A673 (cell line): ENCODE results near the gene C1GALT1C1L. TPM values are rescaled to one million over a fixed set of nuclear protein-coding genes. Genes with fewer than 3 reads are reported as not detected.
A peak's percentile ranks its signal among the peaks of the same experiment; 100 is the strongest.
"Not testable (repeated sequence)": the region's sequence is repeated elsewhere in the genome, so short reads cannot be mapped to it uniquely, and the experiment has no call there.

Source experiments
- BruUV-seq: library from RNA; stranded (reverse); fragments of 400-500 nt; replicated peaks from 2 replicates; lab custom pipeline; 2021; lab: Mats Ljungman, UMichigan
- CTCF ChIA-PET: fragments of 300-600 bp; sonication (Branson Sonifier 250); formaldehyde crosslinking; loops from one replicate; lab custom pipeline; 2022; ENCODE audit warnings: antibody characterized with exemption; lab: Charles Lee
- POLR2A ChIA-PET: fragments of 300-600 bp; sonication (Branson Sonifier 250); formaldehyde crosslinking; loops from one replicate; lab custom pipeline; 2022; ENCODE audit warnings: antibody characterized with exemption; ENCODE audit not compliant: low non-redundant PET; lab: Charles Lee
- DNase-seq: peaks from one replicate; pipeline ENCODE4 v3.0.0-alpha.2; 2015; ENCODE audit warnings: low spot score
- H3K27ac ChIP-seq: fragments of 200-600 bp; sonication (generic); 2 replicates; pipeline ENCODE4 v1.5.1; 2016; ENCODE audit warnings: mixed run types, low read depth, mild to moderate bottlenecking, mixed read lengths, antibody characterized with exemption, low read length; ENCODE audit not compliant: poor library complexity, severe bottlenecking
- H3K27me3 ChIP-seq: fragments of 200-600 bp; sonication (generic); replicated peaks from 2 replicates; pipeline ENCODE4 v1.6.1; 2017; ENCODE audit warnings: mixed run types, low read depth, mild to moderate bottlenecking, mixed read lengths, antibody characterized with exemption, low read length; ENCODE audit not compliant: insufficient read depth, poor library complexity
- H3K36me3 ChIP-seq: fragments of 200-600 bp; sonication (generic); 2 replicates; pipeline ENCODE4 v1.6.1; 2016; ENCODE audit warnings: mixed run types, mild to moderate bottlenecking, mixed read lengths, antibody characterized with exemption, low read length; ENCODE audit not compliant: insufficient read depth, poor library complexity, severe bottlenecking
- H3K4me1 ChIP-seq: fragments of 200-600 bp; sonication (generic); 2 replicates; pipeline ENCODE4 v1.6.1; 2017; ENCODE audit warnings: mixed run types, mild to moderate bottlenecking, mixed read lengths, antibody characterized with exemption, low read length; ENCODE audit not compliant: insufficient read depth, poor library complexity, severe bottlenecking
- H3K4me3 ChIP-seq: fragments of 200-600 bp; sonication (generic); 2 replicates; pipeline ENCODE4 v1.5.1; 2016; ENCODE audit warnings: low read depth, mixed run types, mild to moderate bottlenecking, mixed read lengths, low read length; ENCODE audit not compliant: poor library complexity, severe bottlenecking
- H3K9me3 ChIP-seq: fragments of 200-600 bp; sonication (generic); 2 replicates; pipeline ENCODE4 v1.6.1; 2016; ENCODE audit warnings: mixed run types, low read depth, mild to moderate bottlenecking, mixed read lengths, antibody characterized with exemption, low read length; ENCODE audit not compliant: poor library complexity, severe bottlenecking
- CTCF ChIP-seq: fragments of 300-800, 200-600 bp; sonication (generic); conservative IDR thresholded peaks from 2 replicates; pipeline ENCODE4 v1.5.1; 2017; ENCODE audit warnings: low read depth, mild to moderate bottlenecking, antibody characterized with exemption, low read length, moderate library complexity, mixed read lengths
- EZH2 ChIP-seq: fragments of 200-600 bp; sonication (generic); IDR thresholded peaks from 2 replicates; pipeline ENCODE4 v1.6.1; 2017; ENCODE audit warnings: borderline replicate concordance, low read depth, mild to moderate bottlenecking, mixed read lengths, antibody characterized with exemption, low read length; ENCODE audit not compliant: poor library complexity, severe bottlenecking
- intact Hi-C: fragments of 100-400 bp; cut with micrococcal nuclease; formaldehyde crosslinking; loops from one replicate; pipeline ENCODE4 v1.10.0; 2022; ENCODE audit not compliant: unreplicated experiment
- total RNA-seq: library from RNA; stranded (reverse); gene quantifications from 2 replicates; pipeline ENCODE4 v1.2.3, GENCODE V29; 2021

The C1GALT1C1L gene
- total RNA-seq, 1 experiment from 2014 or later: 0.41 TPM

DNA sequence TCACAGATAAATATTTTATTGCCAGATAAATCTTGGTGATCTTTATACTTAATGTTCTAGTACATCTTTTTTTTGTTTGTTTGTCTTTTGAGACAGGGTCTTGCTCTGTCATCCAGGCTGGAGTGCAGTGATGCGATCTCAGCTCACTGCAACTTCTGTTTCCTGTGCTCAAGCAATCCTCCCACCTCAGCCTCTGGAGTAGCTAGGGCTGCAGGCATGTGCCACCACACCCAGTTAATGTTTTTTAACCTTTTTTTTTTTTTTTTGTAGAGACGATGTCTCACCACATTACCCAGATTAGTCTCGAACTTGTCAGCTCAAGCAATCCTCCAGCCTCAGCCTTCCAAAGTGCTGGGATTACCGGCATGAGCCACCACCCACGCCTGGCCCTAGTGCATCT, 9.1 kb upstream of the C1GALT1C1L start:
- intact Hi-C loops: no loop called here
- POLR2A ChIA-PET: interaction anchor here (0.6 kb wide), 1 partner anchor 1074 kb away, joined by 15 read pairs; no protein-coding TSS in a partner anchor

GRCh38 chr2:43677783-43678182, 1.6 kb upstream of the C1GALT1C1L start:
- H3K4me3 ChIP-seq, H3K27ac ChIP-seq, intact Hi-C loops, CTCF ChIA-PET, DNase-seq, H3K27me3 ChIP-seq, H3K4me1 ChIP-seq, BruUV-seq, POLR2A ChIA-PET, H3K36me3 ChIP-seq, H3K9me3 ChIP-seq: not testable (repeated sequence)

More for the DNA sequence above, 9.1 kb upstream of the C1GALT1C1L start:
- H3K4me3 ChIP-seq: no peak overlapping the region
- no peaks in the 10 kb centered on the region for H3K36me3 ChIP-seq
- CTCF ChIA-PET: no interaction called here
- no TSS peak for BruUV-seq
- H3K27ac ChIP-seq: no peak overlapping the region
- H3K9me3 ChIP-seq: no peaks in the 10 kb centered on the region
- TF ChIP-seq EZH2: no peak
- TF ChIP-seq CTCF: no peak
- DNase-seq: no peak
- no peaks in the 10 kb centered on the region for H3K4me1 ChIP-seq
- H3K27me3 ChIP-seq: no peaks in the 10 kb centered on the region

DNA sequence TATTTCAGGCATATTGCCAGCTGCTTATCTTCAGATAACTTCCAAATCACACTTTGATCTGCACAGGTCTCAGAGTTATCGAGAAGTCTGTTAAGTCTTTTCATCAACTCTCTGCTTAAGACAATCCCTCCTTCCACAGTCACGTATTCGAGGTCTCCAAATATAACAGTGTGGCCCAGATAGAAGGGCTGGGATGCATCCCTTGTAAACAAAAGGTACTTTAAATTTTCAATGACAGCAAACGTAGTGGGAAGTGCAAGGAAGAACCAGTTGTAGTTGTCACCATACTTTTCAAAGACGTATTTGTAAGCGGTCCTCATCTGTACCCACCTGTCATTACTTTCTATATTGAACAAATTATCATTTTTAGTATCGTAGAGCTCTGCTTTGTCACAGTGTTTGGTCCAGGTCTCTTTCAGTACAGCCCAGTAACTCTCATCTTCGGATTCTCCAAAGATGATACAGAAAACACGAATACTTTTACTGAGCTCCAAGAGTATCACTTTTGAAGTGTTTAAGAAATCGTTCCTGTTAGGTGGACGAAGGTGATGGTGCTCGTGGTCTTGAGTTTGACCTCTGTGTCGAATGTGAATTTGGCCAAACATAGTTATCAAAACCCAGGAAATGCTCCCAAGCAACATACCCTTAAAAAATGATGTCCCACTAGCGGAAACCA, 445 bp downstream of the C1GALT1C1L start:
- peak overlapping the region; percentile 43 for H3K4me3 ChIP-seq
- H3K9me3 ChIP-seq: peaks cover 3% of the 10 kb centered on the region
- TF ChIP-seq EZH2 (no peak), CTCF (no peak)
- ChIA-PET POLR2A (no interaction called here), CTCF (no interaction called here)
- DNase-seq: no peak
- H3K27ac ChIP-seq: no peak overlapping the region
- no peaks in the 10 kb centered on the region for H3K36me3 ChIP-seq
- no TSS peak for BruUV-seq
- H3K27me3 ChIP-seq: no peaks in the 10 kb centered on the region
- intact Hi-C loops: no loop called here
- H3K4me1 ChIP-seq: no peaks in the 10 kb centered on the region

DNA sequence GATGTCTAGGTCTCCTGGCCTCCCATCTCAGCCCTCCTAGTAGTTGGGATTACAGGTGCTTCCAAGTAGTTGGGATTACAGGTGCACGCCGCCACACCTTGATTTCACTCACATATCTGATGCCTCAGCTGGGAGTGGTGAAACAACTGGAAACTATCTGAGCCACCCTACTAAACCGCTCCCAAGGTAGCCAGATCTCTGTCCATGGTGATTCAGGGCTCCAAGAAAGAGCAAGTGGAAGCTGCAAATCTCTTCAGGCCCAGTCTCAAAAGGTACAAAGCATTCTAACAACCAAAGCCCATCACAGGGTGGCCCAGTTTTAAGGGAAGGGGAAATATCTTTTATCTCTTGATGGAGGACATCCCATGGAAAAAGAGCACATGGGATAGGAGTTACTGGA, 19.0 kb downstream of the C1GALT1C1L start:
- POLR2A ChIA-PET: no interaction called here
- no peak for DNase-seq
- BruUV-seq: no TSS peak
- Histone ChIP-seq H3K4me1 (no peaks in the 10 kb centered on the region), H3K27me3 (no peaks in the 10 kb centered on the region), H3K9me3 (no peaks in the 10 kb centered on the region), H3K27ac (no peak overlapping the region), H3K4me3 (no peak overlapping the region), H3K36me3 (no peaks in the 10 kb centered on the region)
- intact Hi-C loops: no loop called here
- CTCF ChIA-PET: no interaction called here
- TF ChIP-seq CTCF (no peak), EZH2 (no peak)
